Skeletal muscle tissue (tissue), 4 donors: ENCODE measurements around the gene OR2T12. TPM values are rescaled to one million over a fixed set of nuclear protein-coding genes. Genes with fewer than 3 reads are reported as not detected.
"Not testable (repeated sequence)": the region's sequence is repeated elsewhere in the genome, so short reads cannot be mapped to it uniquely, and the experiment has no call there.

Experiments used
- H3K27ac ChIP-seq: one replicate; pipeline ENCODE4 v1.7.0; 2013; ENCODE audit warnings: mild to moderate bottlenecking, low read depth, low read length, inconsistent platforms
- H3K27me3 ChIP-seq, 3 donors: one replicate each; pipeline ENCODE4 v1.7.0; 2013; ENCODE audit warnings: low read length in 3 of 3; ENCODE audit not compliant: control insufficient read depth in 3 of 3, insufficient read depth in 3 of 3
- H3K36me3 ChIP-seq, 3 donors: one replicate each; pipeline ENCODE4 v1.7.0; 2013; ENCODE audit warnings: low read length in 3 of 3; ENCODE audit not compliant: control insufficient read depth in 3 of 3, insufficient read depth in 3 of 3
- H3K4me1 ChIP-seq, 3 donors: one replicate each; pipeline ENCODE4 v1.7.0; 2013; ENCODE audit warnings: low read length in 3 of 3, mild to moderate bottlenecking in 3 of 3; ENCODE audit not compliant: control insufficient read depth in 3 of 3, insufficient read depth in 3 of 3
- H3K4me3 ChIP-seq, 3 donors: one replicate each; pipeline ENCODE4 v1.7.0; 2013; ENCODE audit warnings: low read length in 3 of 3
- H3K9ac ChIP-seq, 3 donors: one replicate each; pipeline ENCODE4 v1.7.0; 2013; ENCODE audit warnings: low read length in 3 of 3, mild to moderate bottlenecking in 3 of 3, moderate library complexity in 2 of 3, low read depth in 1 of 3
- H3K9me3 ChIP-seq, 3 donors: one replicate each; pipeline ENCODE4 v1.7.0; 2013; ENCODE audit warnings: low read length in 3 of 3; ENCODE audit not compliant: control insufficient read depth in 3 of 3
- total RNA-seq: library from RNA; depleted of rRNA; stranded (reverse); fragments of >200 nt; gene quantifications from one replicate; pipeline ENCODE4 v1.2.3, GENCODE V29; 2014
- donor health status: Osteomylitis.

OR2T12 gene
- total RNA-seq, 1 donor from 2014 or later: not detected

- not testable (repeated sequence) for H3K4me1 ChIP-seq, H3K27ac ChIP-seq, H3K9me3 ChIP-seq, H3K9ac ChIP-seq, H3K4me3 ChIP-seq, H3K27me3 ChIP-seq, H3K36me3 ChIP-seq
These were observed 30.0 kb downstream of the OR2T12 start for GRCh38 chr1:248273225-248273624.

GRCh38 chr1:248268178-248268577 lies 35.0 kb downstream of the OR2T12 start:
- Histone ChIP-seq H3K36me3 (no peaks in the 10 kb centered on the region), H3K9ac (no peak overlapping the region), H3K27ac (no peak overlapping the region), H3K4me3 (no peak overlapping the region), H3K27me3 (no peaks in the 10 kb centered on the region), H3K4me1 (no peaks in the 10 kb centered on the region), H3K9me3 (no peaks in the 10 kb centered on the region)

DNA sequence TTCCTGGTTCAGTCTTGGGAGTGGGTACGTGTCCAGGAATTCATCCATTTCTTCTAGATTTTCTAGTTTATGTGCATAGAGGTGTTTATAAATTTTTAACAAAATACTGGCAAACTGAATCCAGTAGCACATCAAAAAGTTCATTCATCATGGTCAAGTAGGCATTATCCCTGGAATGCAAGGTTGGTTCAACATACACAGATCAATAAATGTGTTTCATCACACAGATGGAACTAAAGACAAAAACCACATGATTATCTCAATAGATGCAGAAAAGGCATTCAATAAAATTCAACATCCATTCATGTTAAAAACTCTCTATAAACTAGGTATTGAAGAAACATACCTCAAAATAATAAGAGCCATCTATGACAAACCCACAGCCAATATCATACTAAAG lies 43.9 kb downstream of the OR2T12 start:
- H3K27me3 ChIP-seq, H3K9ac ChIP-seq, H3K4me1 ChIP-seq, H3K27ac ChIP-seq, H3K4me3 ChIP-seq, H3K9me3 ChIP-seq, H3K36me3 ChIP-seq: not testable (repeated sequence)

GRCh38 chr1:248243204-248243603 lies 60.0 kb downstream of the OR2T12 start:
- no peak overlapping the region for H3K4me3 ChIP-seq
- H3K36me3 ChIP-seq: no peaks in the 10 kb centered on the region
- H3K27me3 ChIP-seq: no peaks in the 10 kb centered on the region
- no peak overlapping the region for H3K9ac ChIP-seq
- peaks cover 0 to 2% (median 0%) of the 10 kb centered on the region in 3 donors for H3K9me3 ChIP-seq
- no peaks in the 10 kb centered on the region for H3K4me1 ChIP-seq
- H3K27ac ChIP-seq: no peak overlapping the region

Other genes starting within 250 kb of the OR2T12 start
- not detected for gene OR2L13, start 208.2 kb downstream of the OR2T12 start, total RNA-seq
- not detected for gene OR2M5, start 158.3 kb downstream of the OR2T12 start, total RNA-seq
- not detected for gene OR2M2, start 128.6 kb downstream of the OR2T12 start, total RNA-seq
- gene OR2M3, start 106.2 kb downstream of the OR2T12 start, total RNA-seq: not detected
- not detected for gene OR2M4, start 72.0 kb downstream of the OR2T12 start, total RNA-seq
- not detected for gene OR2T33, start 25.4 kb downstream of the OR2T12 start, total RNA-seq
- not detected for gene OR2M7, start 21.1 kb upstream of the OR2T12 start, total RNA-seq
- gene OR14C36, start 45.4 kb upstream of the OR2T12 start, total RNA-seq: not detected
- not detected for gene OR2T4, start 58.2 kb upstream of the OR2T12 start, total RNA-seq
- not detected for gene OR2T6, start 72.3 kb upstream of the OR2T12 start, total RNA-seq
- not detected for gene OR2T1, start 99.6 kb upstream of the OR2T12 start, total RNA-seq
- not detected for gene OR2T2, start 142.2 kb upstream of the OR2T12 start, total RNA-seq
- not detected for gene OR2T3, start 169.9 kb upstream of the OR2T12 start, total RNA-seq
- not detected for gene OR2T5, start 185.2 kb upstream of the OR2T12 start, total RNA-seq
- gene OR2G6, start 204.6 kb upstream of the OR2T12 start, total RNA-seq: not detected